Measurements from ENCODE around the gene C1QTNF9B.

C1QTNF9B gene

DNA sequence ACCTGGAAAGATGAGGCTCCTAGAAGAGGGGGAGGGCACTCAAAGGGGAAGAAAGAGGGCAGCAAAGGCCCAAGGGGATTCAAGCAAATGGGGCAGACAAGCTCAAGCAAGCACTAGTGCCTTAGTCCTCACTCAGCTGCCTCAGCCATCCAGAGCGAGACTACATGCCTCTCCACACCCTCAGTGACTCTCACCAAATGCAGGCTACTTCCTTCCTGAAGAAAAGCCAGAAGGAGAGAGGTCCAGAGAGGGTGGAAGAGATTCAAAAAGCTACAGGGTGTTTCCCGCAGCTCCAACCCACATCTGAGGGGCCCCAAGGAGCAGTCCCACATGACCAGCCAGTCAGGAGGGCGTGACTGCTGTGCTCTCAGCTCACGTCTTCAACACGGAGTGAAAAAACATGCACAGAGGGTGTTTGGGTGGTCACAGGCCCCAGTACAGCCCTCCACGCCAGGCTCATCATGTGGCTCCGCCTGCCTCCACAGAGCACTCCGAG lies 48.6 kb downstream of the C1QTNF9B start:
- H3K4me3 ChIP-seq (ENCODE audit: insufficient read depth, low read length, poor library complexity, severe bottlenecking): no peak overlapping the region
- H3K27ac ChIP-seq (ENCODE audit: low read depth, low read length): no peak overlapping the region
- no peak overlapping the region for H3K4me2 ChIP-seq (ENCODE audit: low read depth, low read length, poor library complexity, severe bottlenecking)
- H3K9me3 ChIP-seq (ENCODE audit: insufficient read depth, low read length): no peaks in the 10 kb centered on the region
- H3K9ac ChIP-seq (ENCODE audit: low read length): no peak overlapping the region
- H3K36me3 ChIP-seq (ENCODE audit: low read length): no peaks in the 10 kb centered on the region
- H2AFZ ChIP-seq (ENCODE audit: low read depth, low read length, severe bottlenecking): no peak overlapping the region
- H4K20me1 ChIP-seq (ENCODE audit: low read depth, low read length): 0 out of 2 replicates have a peak, but pooled peaks cover 3% of the 10 kb centered on the region
- H3F3A ChIP-seq (ENCODE audit: insufficient read depth): no peaks in the 10 kb centered on the region
- no peaks in the 10 kb centered on the region for H3K9me2 ChIP-seq (replicated peaks; ENCODE audit: insufficient read depth, low read length)
- no peak for TF ChIP-seq EZH2phosphoT487 (conservative IDR thresholded peaks at IDR 0.05; ENCODE audit: low read length)
- TF ChIP-seq, protein P1, sequence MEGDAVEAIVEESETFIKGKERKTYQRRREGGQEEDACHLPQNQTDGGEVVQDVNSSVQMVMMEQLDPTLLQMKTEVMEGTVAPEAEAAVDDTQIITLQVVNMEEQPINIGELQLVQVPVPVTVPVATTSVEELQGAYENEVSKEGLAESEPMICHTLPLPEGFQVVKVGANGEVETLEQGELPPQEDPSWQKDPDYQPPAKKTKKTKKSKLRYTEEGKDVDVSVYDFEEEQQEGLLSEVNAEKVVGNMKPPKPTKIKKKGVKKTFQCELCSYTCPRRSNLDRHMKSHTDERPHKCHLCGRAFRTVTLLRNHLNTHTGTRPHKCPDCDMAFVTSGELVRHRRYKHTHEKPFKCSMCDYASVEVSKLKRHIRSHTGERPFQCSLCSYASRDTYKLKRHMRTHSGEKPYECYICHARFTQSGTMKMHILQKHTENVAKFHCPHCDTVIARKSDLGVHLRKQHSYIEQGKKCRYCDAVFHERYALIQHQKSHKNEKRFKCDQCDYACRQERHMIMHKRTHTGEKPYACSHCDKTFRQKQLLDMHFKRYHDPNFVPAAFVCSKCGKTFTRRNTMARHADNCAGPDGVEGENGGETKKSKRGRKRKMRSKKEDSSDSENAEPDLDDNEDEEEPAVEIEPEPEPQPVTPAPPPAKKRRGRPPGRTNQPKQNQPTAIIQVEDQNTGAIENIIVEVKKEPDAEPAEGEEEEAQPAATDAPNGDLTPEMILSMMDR (IDR thresholded peaks at IDR 0.05; ENCODE audit: insufficient read depth, low read length, poor library complexity, severe bottlenecking): no peak
- H3K79me2 ChIP-seq (ENCODE audit: insufficient read depth, low read length): no peaks in the 10 kb centered on the region
- H3K27me3 ChIP-seq (ENCODE audit: low read length): no peaks in the 10 kb centered on the region

DNA sequence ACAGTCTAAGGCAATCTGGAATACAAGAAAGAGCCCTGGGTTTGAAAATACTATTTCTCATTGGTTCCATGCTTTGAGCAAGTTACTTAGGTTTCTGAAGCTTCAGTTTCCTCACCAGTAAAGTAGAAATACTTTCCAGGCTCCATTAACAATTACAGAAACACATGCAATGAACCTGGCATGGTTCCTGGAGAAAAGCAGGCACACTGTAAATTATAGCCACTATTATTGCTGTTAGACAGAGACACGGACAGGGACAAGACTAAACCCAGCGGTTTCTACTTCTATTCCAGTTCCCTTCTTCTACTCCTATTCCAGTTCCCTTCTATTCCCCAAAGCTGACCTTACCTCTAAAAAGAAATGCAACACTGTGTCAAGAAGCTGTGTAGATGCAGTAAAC lies 49.3 kb downstream of the C1QTNF9B start:
- H3K9ac ChIP-seq (ENCODE audit: low read length): no peak overlapping the region
- H3K9me2 ChIP-seq (replicated peaks; ENCODE audit: insufficient read depth, low read length): no peaks in the 10 kb centered on the region
- 0 out of 2 replicates have a peak, but pooled peaks cover 3% of the 10 kb centered on the region for H4K20me1 ChIP-seq (ENCODE audit: low read depth, low read length)
- no peak overlapping the region for H2AFZ ChIP-seq (ENCODE audit: low read depth, low read length, severe bottlenecking)
- H3K4me3 ChIP-seq (ENCODE audit: insufficient read depth, low read length, poor library complexity, severe bottlenecking): no peak overlapping the region
- no peaks in the 10 kb centered on the region for H3F3A ChIP-seq (ENCODE audit: insufficient read depth)
- H3K9me3 ChIP-seq (ENCODE audit: insufficient read depth, low read length): no peaks in the 10 kb centered on the region
- H3K79me2 ChIP-seq (ENCODE audit: insufficient read depth, low read length): no peaks in the 10 kb centered on the region
- no peak overlapping the region for H3K4me2 ChIP-seq (ENCODE audit: low read depth, low read length, poor library complexity, severe bottlenecking)
- H3K27ac ChIP-seq (ENCODE audit: low read depth, low read length): no peak overlapping the region
- H3K36me3 ChIP-seq (ENCODE audit: low read length): no peaks in the 10 kb centered on the region
- H3K27me3 ChIP-seq (ENCODE audit: low read length): no peaks in the 10 kb centered on the region
- TF ChIP-seq, protein P1 (IDR thresholded peaks at IDR 0.05; ENCODE audit: insufficient read depth, low read length, poor library complexity, severe bottlenecking): no peak
- no peak for TF ChIP-seq EZH2phosphoT487 (conservative IDR thresholded peaks at IDR 0.05; ENCODE audit: low read length)

DNA sequence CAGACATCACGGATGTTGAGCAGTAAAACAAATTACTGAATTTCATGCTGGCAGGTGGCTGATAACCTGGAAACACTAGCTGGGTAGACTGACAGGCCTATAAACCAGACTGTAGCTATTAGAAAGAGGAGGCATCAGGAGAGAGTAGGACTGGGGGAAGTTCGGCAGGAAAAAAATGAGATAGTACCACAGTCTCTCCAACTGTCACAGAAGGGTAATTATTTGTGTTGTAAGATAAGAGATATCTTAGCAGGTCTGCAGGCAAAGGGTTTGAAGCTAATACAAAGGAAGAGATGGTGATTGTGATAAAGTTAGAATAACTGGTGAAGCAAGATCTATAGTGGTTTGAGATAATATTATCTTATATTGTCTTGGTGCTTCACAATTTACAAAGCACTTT lies 49.8 kb downstream of the C1QTNF9B start:
- Histone ChIP-seq H3K4me3 (ENCODE audit: insufficient read depth, low read length, poor library complexity, severe bottlenecking) (no peak overlapping the region), H4K20me1 (ENCODE audit: low read depth, low read length) (0 out of 2 replicates have a peak, but pooled peaks cover 3% of the 10 kb centered on the region), H3F3A (ENCODE audit: insufficient read depth) (no peaks in the 10 kb centered on the region), H3K9me2 (replicated peaks; ENCODE audit: insufficient read depth, low read length) (no peaks in the 10 kb centered on the region), H3K36me3 (ENCODE audit: low read length) (no peaks in the 10 kb centered on the region), H3K9ac (ENCODE audit: low read length) (no peak overlapping the region), H2AFZ (ENCODE audit: low read depth, low read length, severe bottlenecking) (no peak overlapping the region), H3K27ac (ENCODE audit: low read depth, low read length) (no peak overlapping the region), H3K27me3 (ENCODE audit: low read length) (no peaks in the 10 kb centered on the region), H3K9me3 (ENCODE audit: insufficient read depth, low read length) (no peaks in the 10 kb centered on the region), H3K4me2 (ENCODE audit: low read depth, low read length, poor library complexity, severe bottlenecking) (no peak overlapping the region), H3K79me2 (ENCODE audit: insufficient read depth, low read length) (no peaks in the 10 kb centered on the region)
- TF ChIP-seq, protein P1 (IDR thresholded peaks at IDR 0.05; ENCODE audit: insufficient read depth, low read length, poor library complexity, severe bottlenecking): no peak
- no peak for TF ChIP-seq EZH2phosphoT487 (conservative IDR thresholded peaks at IDR 0.05; ENCODE audit: low read length)
